MV-4-11 (cell line): ENCODE measurements around the gene PRPF4.

Experiments used
- DNase-seq: peaks from one replicate; lab custom pipeline; 2025; lab: John Stamatoyannopoulos, UW

PRPF4 gene

GRCh38 chr9:113311961-113312360, 36.5 kb downstream of the PRPF4 start:
- DNase-seq = no peak

DNA sequence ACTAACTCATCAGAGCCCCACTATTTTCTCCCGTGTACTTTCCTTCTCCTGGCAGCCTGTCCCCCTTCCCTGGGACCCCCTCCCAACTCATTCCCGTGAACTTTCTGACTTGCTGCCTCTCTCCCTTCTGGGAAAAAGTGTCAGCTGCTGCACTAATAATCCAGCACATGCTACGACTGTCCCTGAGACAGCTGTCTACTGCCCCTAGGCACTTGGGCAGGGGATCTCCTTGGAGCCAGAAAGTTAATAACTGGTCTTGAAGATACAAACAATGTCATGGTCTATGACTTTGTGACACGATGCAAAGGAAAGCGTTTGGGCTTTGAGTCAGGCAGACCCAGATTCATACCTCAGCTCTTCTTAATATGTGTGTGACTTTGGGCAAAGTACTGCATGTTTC, 37.8 kb downstream of the PRPF4 start:
- no peak for DNase-seq

GRCh38 chr9:113315231-113315630, 39.8 kb downstream of the PRPF4 start:
- DNase-seq = no peak

- no peak for DNase-seq
Measured at GRCh38 chr9:113316030-113316429, 40.6 kb downstream of the PRPF4 start.

- DNase-seq = no peak
Measured at GRCh38 chr9:113317777-113318176, 42.3 kb downstream of the PRPF4 start.

- DNase-seq = no peak
Measured at GRCh38 chr9:113319054-113319453, 43.6 kb downstream of the PRPF4 start.

- no peak for DNase-seq
Measured at GRCh38 chr9:113320051-113320450, 44.6 kb downstream of the PRPF4 start.

DNA sequence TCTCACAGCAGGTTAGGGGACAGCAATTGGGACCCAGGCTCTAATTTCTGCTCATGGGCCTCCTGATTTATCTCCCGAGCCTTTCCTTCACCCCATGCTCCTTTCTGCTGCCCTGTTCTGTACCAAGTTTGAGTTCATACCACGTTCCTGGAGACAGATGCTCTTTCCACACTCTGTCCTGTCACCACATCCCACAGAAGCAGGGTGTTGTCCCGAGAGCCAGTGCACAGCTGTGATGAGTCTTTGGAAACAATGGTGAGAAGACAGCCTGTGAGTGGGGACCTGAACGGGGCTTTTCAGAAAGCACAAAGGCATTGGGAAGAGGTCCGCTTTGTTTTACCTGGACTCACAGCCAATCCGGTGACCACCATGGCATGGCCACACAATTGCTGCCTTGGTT, 47.2 kb downstream of the PRPF4 start:
- DNase-seq = no peak

DNA sequence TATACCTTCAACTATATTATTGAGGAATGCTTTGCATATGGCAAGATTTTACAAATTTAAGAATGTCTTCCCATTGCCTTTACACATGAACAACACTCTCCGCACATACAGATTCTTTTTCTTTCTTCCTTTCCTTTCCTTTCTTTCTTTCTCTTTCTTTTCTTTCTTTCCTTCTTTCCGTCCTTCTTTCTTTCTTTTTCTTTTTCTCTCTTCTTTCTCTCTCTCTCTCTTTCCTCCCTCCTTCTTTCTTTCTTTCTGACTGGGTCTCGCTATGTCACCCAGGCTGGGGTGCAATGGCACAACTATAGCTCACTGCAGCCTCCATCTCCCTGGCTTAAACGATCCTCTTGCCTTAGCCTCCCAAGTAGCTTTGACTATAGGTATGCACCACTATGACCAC, 50.8 kb downstream of the PRPF4 start:
- no peak for DNase-seq

- no peak for DNase-seq
Measured at GRCh38 chr9:113328045-113328782, 52.8 kb downstream of the PRPF4 start.

DNA sequence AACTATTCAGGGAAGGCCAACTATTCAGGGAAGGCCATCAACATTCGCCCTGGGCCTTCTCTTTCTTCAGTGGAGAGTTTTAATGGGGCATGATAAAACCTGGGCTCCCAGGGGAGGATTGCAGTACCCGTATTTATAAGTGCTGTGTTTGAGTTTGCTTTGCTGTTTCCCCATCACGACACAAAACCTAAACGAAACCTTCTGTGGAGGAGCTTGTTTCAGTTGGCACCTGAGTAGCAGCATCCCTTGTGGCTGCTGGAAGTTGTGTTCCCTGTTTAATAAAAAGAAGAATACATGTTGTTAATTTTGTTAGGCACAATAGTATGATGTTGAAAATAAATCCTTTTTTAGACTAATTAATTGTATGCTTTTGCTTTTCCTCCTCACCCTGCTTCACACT, 56.3 kb downstream of the PRPF4 start:
- no peak for DNase-seq

- DNase-seq = no peak
Measured at GRCh38 chr9:113337714-113338113, 62.3 kb downstream of the PRPF4 start.

DNA sequence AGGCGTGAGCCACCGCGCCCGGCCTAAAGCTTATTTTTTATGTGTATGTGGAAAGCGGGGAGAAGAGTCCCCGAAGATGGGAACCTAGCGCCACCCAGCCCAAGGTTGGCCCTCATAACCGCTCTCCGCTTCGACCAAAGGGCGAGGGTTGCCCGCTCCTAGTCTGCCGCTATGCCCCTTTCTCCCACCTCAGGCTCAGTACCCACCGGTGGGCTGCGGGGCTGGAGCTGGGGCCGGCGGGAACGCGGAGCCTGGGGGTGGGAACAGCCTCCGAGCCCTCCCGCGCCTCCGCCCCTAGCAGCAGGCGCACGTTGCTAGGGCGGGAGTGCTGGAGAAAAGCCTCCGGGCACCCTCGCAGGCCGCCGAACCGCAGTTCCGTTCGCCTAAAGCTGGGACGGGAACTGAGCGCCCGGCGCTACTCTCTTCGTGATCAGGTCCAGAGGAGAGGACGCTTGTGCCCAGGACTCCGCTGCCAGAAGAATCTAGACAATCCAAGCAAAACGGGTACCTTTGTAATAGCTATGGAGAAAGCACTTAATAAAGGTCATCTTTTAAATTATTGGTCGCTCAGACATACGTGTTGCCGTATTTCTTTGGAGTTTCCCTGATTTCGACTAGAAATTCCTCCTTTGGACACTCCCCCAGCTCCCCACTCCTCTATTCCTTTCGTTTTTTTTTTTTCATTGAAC, 64.7 kb downstream of the PRPF4 start, which contains the start of gene WDR31:
WDR31 (minus strand) TSS at position 265 of the 689 bp plus-strand sequence. CDS start 8,253 bp downstream, outside the sequence.
- DNase-seq = peak; percentile 73

GRCh38 chr9:113341712-113342410, 66.4 kb downstream of the PRPF4 start:
- DNase-seq = peak; percentile 34
